Activated gamma-delta T cell treated with anti-CD3 and anti-CD28 coated beads, Interleukin-2, amount 50 U/mL, for 16 hours (primary cell): ENCODE results near the gene SV2B.

ENCODE experiments used
- DNase-seq: peaks from one replicate; pipeline ENCODE4 v3.0.0-alpha.2; 2020; ENCODE audit warnings: low read depth

Gene SV2B

GRCh38 chr15:91193378-91193720, 93.3 kb downstream of the SV2B start:
- no peak for DNase-seq

DNA sequence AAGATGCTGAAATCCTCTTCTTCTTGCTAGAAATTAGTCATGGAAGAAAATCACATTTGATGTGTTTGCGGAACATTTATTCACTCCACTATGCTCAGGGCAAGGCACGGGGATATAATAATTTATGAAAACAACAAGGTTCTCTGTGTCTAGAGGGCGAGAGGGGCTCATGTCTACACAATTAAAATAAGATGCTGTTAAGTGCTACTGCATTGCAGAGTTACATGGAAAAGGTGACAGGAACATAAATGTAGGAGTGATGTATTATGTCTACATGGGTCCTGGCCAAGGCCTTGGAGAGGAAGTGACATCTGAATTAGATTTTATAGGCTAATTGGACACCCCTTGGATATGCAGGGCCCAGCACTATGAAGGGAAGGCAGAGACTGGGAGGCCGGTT, 96.1 kb downstream of the SV2B start:
- no peak for DNase-seq

DNA sequence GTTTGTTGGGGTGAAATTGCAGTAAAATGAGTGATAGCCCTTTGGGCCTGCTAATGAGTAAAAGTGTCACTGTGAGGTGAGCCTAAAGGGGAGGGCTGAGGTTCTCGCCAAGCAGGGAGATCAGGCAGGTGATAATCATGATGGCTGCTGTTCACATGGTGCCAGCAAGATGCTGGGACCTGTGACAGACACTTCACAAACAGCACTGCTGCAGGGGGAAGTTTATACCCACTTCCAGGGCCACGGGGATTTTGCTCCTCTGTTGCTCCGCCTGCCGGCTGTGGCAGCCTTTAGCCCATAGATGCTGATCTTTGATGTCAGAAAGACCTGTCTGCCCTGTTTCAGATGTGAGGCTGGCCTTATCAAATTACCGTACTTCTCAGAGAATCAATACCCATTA, 96.7 kb downstream of the SV2B start:
- DNase-seq = no peak

DNA sequence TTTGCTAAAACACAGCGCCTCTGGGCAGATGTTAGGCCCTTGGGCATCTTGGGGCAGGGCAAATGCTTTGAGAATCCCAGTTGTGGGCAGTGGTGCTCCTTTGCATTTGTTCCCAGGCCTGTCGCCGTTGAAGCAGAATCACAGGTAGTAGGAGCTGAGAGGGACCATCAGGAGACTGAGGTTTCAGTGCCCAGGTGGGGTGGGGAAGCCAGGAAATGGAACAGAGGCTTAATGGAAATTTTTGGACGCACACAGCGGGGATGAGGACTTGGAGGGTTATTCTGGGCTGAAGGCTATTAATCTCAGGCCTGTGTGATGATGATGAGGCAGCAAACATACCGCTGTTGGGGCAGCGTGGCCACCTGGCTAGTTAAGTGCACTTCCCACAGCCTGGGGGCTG, 99.5 kb downstream of the SV2B start:
- DNase-seq = no peak

- DNase-seq = no peak
These were observed 100.2 kb downstream of the SV2B start for GRCh38 chr15:91200101-91200754.

GRCh38 chr15:91202510-91203102, 102.5 kb downstream of the SV2B start:
- DNase-seq = no peak

GRCh38 chr15:91203619-91204203, 103.7 kb downstream of the SV2B start:
- no peak for DNase-seq

- no peak for DNase-seq
These were observed 108.3 kb downstream of the SV2B start for GRCh38 chr15:91208371-91208770.

DNA sequence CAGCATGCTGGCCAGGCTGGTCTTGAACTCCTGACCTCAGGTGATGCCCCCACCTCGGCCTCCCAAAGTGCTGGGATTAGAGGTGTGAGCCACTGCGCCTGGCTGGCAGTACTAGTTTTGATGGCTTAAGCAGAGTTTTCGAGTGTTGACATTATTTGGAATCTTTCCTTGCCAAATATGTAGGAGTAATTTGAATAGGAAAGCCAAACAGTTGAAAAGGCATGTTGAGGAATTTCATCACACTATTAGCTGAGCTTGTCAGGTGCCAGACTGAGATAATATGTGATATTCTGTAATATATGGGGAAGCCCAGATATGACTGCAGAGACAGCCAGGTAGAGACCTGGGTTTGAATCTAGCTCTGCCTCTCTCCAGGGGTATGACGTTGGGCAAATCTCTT, 109.3 kb downstream of the SV2B start:
- DNase-seq = no peak

DNA sequence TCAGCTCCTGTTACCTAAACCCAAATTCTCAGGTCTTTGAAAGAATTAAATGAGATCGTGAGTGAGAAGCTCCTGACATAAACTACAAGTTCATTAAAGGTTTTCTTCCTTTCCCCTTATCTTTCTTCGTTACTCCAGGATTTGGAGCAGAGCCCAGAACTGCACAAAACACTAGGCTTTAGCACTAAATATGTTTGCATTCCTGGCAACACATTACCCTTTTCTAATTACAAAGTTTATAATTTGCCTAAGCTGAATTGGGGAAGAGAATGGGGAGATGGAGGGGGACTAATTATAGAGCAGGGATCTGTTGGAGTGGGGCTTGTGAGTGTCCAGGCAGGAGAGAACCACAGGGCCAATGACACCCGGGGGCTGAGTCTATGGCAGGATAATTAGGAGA, 109.7 kb downstream of the SV2B start:
- DNase-seq = no peak

DNA sequence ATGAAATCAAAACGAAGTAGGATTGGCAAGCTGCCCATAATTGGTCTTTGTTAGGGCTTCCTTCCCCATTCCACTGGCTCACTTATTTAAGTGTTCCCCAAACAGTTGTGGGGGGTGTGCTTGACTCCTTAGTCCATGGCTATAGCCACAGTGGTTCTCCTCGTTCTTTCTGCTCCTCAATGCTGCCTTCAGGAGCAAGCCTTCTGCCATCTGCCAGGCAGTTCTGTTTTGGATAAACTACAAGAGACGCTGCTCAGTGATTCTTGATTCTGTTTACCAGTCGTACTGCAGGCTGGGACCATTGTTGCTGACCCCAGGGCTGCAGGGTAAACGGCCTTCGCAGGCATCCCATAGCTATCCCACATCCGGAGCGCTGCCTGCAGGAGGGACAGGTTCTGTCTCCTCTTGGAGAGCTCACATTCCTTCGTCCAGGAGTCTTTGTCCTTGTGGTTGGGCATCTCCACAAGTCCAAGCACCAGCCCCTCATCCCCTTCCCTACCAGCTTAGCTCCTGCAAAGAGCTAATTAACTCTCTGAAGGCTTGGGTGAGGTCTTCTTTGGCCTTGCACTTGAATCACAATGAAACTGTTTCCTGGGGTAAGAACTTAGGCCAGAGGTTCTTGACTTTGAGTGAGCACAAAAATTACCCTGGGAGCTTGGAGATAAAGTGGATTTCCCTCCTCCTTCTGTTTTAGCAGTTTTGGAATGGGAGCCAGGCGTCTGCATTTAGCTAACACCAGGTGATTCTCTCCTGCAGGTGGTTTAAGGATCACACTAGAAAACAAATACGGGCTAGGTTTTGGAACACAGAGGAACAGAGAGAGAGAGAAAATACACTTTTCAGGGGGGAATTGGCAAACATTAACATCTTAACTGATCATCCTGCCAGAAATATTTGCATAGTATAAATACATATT, 114.9 kb downstream of the SV2B start:
- no peak for DNase-seq

DNA sequence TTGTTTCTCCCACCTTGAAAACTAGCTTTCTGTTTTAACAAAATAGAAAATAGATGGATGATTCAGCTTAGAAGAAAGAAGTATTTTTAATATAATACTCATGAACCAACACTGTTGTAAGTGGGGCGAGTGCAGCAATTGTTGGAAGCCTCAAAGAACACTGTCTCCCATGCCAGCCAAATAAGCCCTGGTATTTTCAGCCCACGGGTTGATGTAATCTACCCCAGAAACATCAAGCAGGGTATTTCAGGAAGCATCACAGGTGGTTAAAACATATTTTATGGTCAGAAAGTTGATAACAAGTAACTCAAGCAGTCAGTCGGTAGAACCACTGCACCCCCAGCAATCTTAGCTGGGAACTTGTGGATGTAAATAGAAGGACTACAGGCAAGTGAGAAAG, 115.9 kb downstream of the SV2B start:
- DNase-seq = no peak

DNA sequence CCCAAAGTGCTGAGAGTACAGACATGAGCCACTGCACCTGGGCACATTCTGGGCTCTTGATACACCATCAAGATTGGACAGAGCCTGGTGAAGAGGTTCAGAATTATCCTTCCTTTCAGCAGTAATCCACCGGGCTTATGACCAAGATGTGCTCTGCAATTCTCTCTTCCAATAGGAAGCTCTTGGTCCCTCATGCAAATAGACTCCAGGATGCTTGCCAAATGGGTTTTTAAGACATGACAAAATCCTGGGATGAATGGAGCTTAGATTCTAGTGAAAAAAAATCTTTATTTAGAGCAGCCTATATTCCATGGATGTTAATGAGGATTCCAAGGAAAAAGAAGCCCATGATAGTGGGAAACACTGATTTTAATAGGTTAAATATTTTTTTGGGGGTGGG, 119.1 kb downstream of the SV2B start:
- no peak for DNase-seq

DNA sequence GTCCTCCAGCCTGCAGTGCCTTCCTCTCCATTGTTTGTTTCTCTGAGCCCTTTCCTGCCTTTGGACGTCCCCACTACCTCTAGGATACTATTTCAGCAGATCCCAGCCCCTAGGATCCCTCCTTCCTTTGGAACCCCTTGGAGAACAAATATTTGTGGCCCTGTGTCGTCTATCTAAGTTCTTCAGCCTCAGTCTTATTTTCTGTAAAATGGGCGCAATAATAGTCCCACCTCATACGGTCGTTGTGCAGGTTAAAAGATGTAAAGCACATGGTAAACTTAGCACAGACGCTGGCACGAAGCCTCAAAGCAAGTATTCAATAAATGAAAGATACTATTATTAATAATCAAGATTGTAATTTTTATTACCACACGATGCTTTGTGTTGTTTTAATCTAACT, 122.0 kb downstream of the SV2B start:
- no peak for DNase-seq

GRCh38 chr15:91223863-91224262, 123.8 kb downstream of the SV2B start:
- DNase-seq = no peak

- DNase-seq = no peak
These were observed 124.8 kb downstream of the SV2B start for GRCh38 chr15:91224755-91225380.

DNA sequence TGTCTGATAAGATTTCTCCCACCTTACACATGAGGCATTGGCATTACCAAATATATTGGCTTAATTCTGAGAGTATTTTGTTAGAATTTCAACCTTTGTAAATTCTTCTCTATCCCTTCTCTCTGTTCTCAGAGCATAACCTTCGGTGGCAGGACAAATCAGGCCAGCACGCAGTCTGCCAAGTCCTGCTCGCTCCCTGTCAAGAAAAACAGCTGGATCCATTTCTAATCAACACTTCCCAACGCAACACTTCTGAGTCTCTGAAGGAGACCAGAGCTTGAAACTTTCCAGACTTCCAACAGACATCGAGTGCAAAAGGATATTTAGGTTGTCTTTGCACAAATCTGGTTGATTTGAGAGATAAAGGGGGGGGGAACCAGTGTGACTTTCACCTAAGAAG, 125.7 kb downstream of the SV2B start:
- no peak for DNase-seq

- DNase-seq = no peak
These were observed 127.1 kb downstream of the SV2B start for GRCh38 chr15:91227117-91227516.

DNA sequence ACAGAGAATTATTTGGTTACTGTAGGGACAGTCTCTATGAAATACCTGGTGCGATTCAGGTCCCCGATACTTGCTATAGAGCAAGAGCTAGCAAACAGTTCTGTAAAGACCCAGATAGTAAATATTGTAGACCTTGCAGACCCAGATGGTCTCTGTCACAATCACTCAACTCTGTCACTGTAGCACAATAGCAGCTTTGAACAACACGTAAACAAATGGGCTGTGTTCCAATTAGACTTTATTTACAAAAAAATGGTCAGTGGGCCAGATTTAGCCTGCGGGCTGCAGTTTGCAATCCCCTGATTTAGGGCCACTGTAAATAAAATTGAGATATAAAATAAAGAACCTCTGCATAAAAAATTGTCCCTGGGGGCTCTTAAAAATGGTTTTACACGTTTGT, 127.7 kb downstream of the SV2B start:
- DNase-seq = no peak

- DNase-seq = no peak
These were observed 128.3 kb downstream of the SV2B start for GRCh38 chr15:91228383-91228782.

DNA sequence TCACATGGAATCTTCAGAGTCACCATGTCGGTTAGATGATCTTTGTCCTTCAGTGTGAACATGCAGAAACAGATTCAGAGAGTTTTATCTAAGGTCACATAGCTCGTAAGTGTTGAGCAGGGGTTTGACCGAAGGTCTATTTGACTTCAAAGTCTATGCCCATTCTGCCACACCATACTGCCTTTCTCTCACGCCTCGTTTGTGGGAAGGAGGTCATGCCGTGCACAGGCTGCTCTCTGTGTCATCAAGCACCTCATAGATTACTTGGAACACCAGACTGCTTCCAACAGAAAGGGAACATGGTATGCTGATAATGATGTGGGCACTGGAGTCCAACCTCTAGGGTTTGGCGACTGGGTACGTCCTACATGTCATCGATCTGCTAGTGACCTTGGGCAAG, 128.8 kb downstream of the SV2B start:
- no peak for DNase-seq

- no peak for DNase-seq
These were observed 131.6 kb downstream of the SV2B start for GRCh38 chr15:91231703-91232102.

- no peak for DNase-seq
These were observed 134.7 kb downstream of the SV2B start for GRCh38 chr15:91234759-91235158.
